Measurements from ENCODE around the gene RRH. TPM values are rescaled to one million over a fixed set of nuclear protein-coding genes. Genes with fewer than 3 reads are reported as not detected.
A peak's percentile ranks its signal among the peaks of the same experiment; 100 is the strongest.

Gene RRH
- total RNA-seq, 4 donors from 2014 or later = 0.34 TPM; not detected in 3

DNA sequence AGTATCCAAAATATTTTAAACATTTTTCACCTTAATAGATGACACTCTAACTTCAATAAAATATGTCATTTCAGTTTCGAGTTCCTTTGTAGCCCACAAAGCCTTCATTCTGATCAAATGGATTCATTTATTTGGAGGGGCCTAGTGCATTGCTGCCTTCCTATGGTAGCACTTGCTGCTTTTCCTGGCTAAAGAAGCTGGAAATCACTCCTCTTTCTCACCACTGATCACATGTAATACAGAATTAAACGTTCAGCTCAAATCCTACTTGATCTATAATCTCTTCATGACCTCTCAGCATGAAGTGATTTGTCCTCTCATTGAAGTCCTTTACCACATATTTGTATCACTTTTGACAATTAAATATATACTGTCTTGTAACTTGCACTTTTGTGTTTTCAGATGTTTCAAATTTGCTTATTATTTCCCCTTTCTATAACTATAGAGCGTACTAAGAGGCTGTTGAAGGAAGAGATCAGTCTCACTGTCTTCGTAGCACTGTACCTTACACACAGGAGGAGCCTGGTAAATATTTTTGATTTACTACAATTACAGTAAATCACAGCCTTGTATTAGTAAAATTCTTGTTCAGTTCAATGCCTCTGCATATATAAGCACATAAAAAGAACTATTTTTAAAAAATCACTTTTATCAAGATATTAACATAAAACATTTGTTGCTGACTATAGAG, 26.5 kb upstream of the RRH start:
- intact Hi-C loops (cut with DNase I; ENCODE audit: low total_unique reads) = no loop called here
- H3K4me3 ChIP-seq (ENCODE audit: low read depth, poor library complexity, severe bottlenecking) = no peak overlapping the region
- TF ChIP-seq, protein P1, sequence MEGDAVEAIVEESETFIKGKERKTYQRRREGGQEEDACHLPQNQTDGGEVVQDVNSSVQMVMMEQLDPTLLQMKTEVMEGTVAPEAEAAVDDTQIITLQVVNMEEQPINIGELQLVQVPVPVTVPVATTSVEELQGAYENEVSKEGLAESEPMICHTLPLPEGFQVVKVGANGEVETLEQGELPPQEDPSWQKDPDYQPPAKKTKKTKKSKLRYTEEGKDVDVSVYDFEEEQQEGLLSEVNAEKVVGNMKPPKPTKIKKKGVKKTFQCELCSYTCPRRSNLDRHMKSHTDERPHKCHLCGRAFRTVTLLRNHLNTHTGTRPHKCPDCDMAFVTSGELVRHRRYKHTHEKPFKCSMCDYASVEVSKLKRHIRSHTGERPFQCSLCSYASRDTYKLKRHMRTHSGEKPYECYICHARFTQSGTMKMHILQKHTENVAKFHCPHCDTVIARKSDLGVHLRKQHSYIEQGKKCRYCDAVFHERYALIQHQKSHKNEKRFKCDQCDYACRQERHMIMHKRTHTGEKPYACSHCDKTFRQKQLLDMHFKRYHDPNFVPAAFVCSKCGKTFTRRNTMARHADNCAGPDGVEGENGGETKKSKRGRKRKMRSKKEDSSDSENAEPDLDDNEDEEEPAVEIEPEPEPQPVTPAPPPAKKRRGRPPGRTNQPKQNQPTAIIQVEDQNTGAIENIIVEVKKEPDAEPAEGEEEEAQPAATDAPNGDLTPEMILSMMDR (IDR thresholded peaks at IDR 0.05) = no peak
- TF ChIP-seq POLR2A (IDR thresholded peaks at IDR 0.05) = no peak
- no peak for DNase-seq (ENCODE audit: low spot score in 2 of 2)
- 54 to 56% methylated on average over 4 of the region's 4 CpGs for WGBS, 2 donors

DNA sequence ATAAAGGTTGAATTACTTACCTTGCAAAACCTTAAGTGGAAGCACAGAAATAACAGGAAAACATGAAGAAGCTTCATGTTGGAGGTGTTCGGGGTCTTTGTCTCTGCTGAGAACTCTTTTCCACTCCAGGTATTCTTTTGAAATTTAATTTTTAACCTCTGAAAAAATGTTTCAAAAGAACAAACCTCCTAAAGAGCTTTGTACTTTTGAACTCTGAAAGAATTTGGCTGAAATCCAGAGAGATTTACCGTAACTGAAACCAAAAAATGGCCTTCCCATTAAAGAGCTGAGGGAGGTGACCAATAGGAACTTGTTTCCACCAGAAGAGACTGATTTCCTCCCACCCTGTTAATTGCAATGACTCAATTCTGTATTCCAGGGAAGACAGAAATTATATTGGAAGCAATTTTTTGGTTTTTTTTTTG, 25.9 kb upstream of the RRH start, which contains the start of gene CFI:
TSS of gene CFI (minus strand) at position 105 of the 425 bp plus-strand sequence. CDS start at position 77, 28 bp downstream.
- TF ChIP-seq POLR2A (IDR thresholded peaks at IDR 0.05) = no peak
- TF ChIP-seq, protein P1 (IDR thresholded peaks at IDR 0.05) = no peak
- no peak within 1 kb of the TSS for H3K4me3 ChIP-seq (ENCODE audit: low read depth, poor library complexity, severe bottlenecking)
- no peak for DNase-seq (ENCODE audit: low spot score in 2 of 2)
- WGBS, 2 donors = 50 to 55% methylated on average over 2 of the region's 2 CpGs
- intact Hi-C loops (cut with DNase I; ENCODE audit: low total_unique reads) = no loop called here

DNA sequence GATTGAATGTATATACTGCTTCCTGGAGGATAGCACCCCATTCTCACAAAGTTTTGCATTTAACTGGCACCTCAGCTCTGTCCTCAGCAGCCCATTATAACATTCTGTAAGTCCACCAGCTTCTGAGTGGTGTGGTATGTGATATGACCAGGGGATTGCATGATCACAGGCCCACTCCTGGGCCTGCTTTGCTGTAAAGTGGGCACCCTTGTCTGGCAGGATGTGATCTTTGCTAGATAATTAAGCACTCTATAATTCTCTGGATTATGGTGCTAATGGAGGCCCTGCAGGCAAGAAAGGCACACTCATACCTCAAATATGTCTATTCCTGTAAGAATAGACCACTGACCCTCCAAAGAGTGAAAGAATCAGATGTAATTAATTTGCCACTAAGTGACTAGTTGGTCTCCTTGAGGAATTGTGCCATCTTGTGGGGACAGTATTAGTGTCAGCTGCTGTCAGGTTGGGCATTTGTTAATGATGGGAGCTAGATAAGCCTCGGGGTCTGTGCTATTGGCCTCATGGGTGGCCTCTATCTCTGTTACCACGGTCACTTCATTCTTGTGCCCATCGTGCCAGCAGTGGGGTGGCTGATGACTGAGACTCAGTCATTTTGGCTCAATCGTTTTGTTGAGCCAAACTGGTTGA, 23.7 kb upstream of the RRH start:
- H3K4me3 ChIP-seq (ENCODE audit: low read depth, poor library complexity, severe bottlenecking) = no peak overlapping the region
- intact Hi-C loops (cut with DNase I; ENCODE audit: low total_unique reads) = no loop called here
- 20 to 38% methylated on average over 4 of the region's 4 CpGs for WGBS, 2 donors
- TF ChIP-seq POLR2A (IDR thresholded peaks at IDR 0.05) = no peak
- TF ChIP-seq, protein P1 (IDR thresholded peaks at IDR 0.05) = no peak
- DNase-seq (ENCODE audit: low spot score in 2 of 2) = peak in 1 of 2 donors; percentile 17

DNA sequence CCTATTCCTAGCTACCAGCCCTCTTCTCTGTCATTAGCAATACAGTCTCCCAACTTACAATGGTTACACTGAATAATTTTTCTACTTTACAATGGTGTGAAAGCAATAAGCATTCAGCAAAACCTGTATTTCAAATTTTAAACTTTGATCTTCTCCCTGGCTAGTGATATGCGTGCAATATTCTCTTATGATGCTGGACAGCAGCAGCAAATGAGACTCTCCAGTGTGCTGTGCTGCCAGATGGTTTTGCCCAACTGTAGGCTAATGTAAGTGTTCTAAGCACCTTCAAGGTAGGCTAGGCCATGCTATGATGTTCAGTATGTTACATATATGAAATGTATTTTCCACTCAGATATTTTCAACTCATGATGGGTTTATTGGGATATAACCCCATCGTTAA, 18.1 kb upstream of the RRH start:
- intact Hi-C loops (cut with DNase I; ENCODE audit: low total_unique reads) = loop anchor here (10.0 kb wide), 1 partner anchor 375 kb away; the partner anchor contains the start of gene SEC24B
- DNase-seq (ENCODE audit: low spot score in 2 of 2) = no peak
- WGBS, 2 donors = 90 to 93% methylated on average over 2 of the region's 2 CpGs
- TF ChIP-seq, protein P1 (IDR thresholded peaks at IDR 0.05) = no peak
- no peak for TF ChIP-seq POLR2A (IDR thresholded peaks at IDR 0.05)
- H3K4me3 ChIP-seq (ENCODE audit: low read depth, poor library complexity, severe bottlenecking) = no peak overlapping the region

DNA sequence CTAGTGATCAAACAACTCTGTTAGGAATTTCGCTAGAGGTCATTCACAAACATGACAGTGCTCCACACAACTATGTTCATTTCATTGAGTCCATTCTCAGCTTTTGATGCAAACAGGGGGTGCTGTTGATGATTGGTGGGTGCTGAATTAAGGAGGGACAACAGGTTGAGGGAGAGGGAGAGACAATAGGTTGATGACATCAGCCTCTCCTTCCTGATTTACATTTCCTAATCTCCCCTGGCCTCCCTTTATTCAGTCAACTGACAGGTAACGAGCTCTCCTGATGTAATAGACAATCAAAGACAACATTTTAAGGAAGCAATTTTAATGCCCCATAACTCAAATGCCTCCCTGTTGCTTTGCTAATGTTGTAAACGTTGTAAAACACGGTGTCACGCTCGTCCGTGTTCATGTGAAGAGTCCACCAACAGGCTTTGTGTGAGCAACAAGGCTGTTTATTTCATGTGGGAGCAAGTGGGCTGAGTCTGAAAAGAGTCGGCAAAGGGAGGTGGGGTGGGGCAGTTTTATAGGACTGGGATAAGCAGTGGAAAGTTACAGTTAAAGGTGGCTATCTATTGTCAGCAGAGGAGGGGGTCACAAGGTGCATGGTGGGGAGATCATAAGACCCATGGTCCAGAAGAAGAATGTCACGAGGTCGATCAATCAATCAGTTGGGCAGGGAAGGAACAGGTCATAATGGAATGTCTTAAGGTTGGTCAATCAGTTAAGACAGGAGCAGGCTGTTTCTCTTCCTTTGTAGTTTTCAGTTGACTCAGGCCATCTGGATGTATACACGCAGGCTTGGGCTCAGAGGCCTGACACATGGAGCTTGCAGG, 17.0 kb upstream of the RRH start:
- WGBS, 2 donors = 75 to 79% methylated on average over 11 of the region's 11 CpGs
- intact Hi-C loops (cut with DNase I; ENCODE audit: low total_unique reads) = loop anchor here (10.0 kb wide), 1 partner anchor 376 kb away; the partner anchor contains the start of gene SEC24B
- TF ChIP-seq, protein P1 (IDR thresholded peaks at IDR 0.05) = no peak
- TF ChIP-seq POLR2A (IDR thresholded peaks at IDR 0.05) = no peak
- no peak overlapping the region for H3K4me3 ChIP-seq (ENCODE audit: low read depth, poor library complexity, severe bottlenecking)
- no peak for DNase-seq (ENCODE audit: low spot score in 2 of 2)

Data from lower leg skin (tissue), 4 donors.